ENCODE results near the gene AP5B1.
"Not testable (repeated sequence)": the region's sequence is repeated elsewhere in the genome, so short reads cannot be mapped to it uniquely, and the experiment has no call there.

AP5B1 gene

DNA sequence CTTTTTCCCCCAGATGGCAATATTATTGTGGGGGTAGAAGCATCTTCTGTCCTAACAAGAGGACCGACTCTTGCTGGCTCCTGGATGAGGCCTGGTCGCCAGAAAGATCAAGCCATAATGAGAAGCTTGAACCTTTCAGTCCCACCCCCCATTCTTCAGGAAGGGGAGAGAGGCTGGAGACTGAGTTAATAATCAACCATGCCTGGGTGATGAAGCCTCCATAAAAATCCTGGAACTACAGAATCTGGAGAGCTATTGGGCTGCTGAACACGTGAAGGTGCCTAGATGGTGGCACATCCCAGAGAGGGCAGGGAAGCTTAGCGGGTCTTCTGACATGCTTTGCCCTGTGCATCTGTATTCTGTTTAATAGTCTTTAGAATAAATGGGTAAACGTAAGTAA is 16.3 kb downstream of the AP5B1 start:
- TF ChIP-seq, protein P1, sequence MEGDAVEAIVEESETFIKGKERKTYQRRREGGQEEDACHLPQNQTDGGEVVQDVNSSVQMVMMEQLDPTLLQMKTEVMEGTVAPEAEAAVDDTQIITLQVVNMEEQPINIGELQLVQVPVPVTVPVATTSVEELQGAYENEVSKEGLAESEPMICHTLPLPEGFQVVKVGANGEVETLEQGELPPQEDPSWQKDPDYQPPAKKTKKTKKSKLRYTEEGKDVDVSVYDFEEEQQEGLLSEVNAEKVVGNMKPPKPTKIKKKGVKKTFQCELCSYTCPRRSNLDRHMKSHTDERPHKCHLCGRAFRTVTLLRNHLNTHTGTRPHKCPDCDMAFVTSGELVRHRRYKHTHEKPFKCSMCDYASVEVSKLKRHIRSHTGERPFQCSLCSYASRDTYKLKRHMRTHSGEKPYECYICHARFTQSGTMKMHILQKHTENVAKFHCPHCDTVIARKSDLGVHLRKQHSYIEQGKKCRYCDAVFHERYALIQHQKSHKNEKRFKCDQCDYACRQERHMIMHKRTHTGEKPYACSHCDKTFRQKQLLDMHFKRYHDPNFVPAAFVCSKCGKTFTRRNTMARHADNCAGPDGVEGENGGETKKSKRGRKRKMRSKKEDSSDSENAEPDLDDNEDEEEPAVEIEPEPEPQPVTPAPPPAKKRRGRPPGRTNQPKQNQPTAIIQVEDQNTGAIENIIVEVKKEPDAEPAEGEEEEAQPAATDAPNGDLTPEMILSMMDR (IDR thresholded peaks at IDR 0.05; ENCODE audit: low read depth, low read length): no peak
- DNase-seq (ENCODE audit: low read depth in 2 of 2): no peak
- H3K4me3 ChIP-seq (replicated peaks in 1 of 2; ENCODE audit: low read depth in 2 of 2, low read length in 2 of 2): no peak overlapping the region

DNA sequence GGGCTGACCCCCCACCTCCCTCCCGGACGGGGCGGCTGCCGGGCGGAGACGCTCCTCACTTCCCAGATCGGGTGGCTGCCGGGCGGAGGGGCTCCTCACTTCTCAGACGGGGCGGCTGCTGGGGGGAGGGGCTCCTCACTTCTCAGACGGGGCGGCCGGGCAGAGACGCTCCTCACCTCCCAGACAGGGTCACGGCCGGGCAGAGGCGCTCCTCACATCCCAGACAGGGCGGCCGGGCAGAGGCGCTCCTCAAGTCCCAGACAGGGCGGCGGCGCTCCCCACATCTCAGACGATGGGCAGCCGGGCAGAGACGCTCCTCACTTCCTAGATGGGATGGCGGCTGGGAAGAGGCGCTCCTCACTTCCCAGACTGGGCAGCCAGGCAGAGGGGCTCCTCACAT is 18.0 kb downstream of the AP5B1 start:
- not testable (repeated sequence) for H3K4me3 ChIP-seq (replicated peaks in 1 of 2; ENCODE audit: low read depth in 2 of 2, low read length in 2 of 2); DNase-seq (ENCODE audit: low read depth in 2 of 2)

DNA sequence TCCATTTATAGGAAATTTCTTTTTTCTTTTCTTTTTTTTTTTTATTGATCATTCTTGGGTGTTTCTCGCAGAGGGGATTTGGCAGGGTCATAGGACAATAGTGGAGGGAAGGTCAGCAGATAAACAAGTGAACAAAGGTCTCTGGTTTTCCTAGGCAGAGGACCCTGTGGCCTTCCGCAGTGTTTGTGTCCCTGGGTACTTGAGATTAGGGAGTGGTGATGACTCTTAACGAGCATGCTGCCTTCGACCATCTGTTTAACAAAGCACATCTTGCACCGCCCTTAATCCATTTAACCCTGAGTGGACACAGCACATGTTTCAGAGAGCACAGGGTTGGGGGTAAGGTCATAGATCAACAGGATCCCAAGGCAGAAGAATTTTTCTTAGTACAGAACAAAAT is 18.6 kb downstream of the AP5B1 start:
- DNase-seq (ENCODE audit: low read depth in 2 of 2): not testable (repeated sequence)

DNA sequence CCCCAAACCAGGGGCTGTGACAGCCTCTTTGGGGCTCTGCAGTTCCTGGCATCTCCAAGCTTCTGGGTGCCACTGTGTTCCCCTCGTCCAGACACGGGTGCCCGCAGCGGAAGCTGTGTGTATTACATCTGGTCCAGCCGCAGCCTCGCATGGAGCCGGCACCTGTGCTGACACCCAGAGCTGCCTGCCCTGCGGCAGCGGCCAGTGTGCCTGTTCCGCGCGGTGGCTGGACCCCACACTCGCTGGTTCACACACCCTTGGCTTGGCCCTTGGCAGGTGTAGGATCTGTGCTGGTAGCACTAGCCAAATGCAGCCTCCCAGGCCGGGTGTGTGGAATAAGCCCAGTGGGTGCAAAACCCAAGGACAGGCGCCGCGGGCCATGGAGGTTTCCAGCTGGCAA is 35.7 kb downstream of the AP5B1 start:
- TF ChIP-seq, protein P1 (IDR thresholded peaks at IDR 0.05; ENCODE audit: low read depth, low read length): no peak
- no peak overlapping the region for H3K4me3 ChIP-seq (replicated peaks in 1 of 2; ENCODE audit: low read depth in 2 of 2, low read length in 2 of 2)
- DNase-seq (ENCODE audit: low read depth in 2 of 2): no peak

More for the DNA sequence above, 18.6 kb downstream of the AP5B1 start:
- H3K4me3 ChIP-seq (replicated peaks in 1 of 2; ENCODE audit: low read depth in 2 of 2, low read length in 2 of 2): not testable (repeated sequence)

DNA sequence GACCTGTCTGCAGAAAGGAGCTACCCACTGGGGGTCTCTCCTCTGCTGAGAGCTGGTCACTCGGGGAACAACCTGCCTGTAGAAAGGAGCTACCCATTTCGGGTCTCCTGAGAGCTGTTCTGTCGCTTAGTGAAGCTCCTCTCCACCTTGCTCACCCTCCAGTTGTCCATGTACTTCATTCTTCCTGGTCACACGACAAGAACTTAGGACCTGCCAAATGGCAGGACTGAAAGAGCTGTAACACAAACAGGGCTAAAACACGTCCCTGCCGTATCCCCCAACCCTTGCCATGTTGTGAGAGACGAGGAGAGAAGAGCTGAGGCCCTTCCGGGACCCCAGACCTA is 36.1 kb downstream of the AP5B1 start:
- no peak overlapping the region for H3K4me3 ChIP-seq (replicated peaks in 1 of 2; ENCODE audit: low read depth in 2 of 2, low read length in 2 of 2)
- TF ChIP-seq, protein P1 (IDR thresholded peaks at IDR 0.05; ENCODE audit: low read depth, low read length): no peak
- DNase-seq (ENCODE audit: low read depth in 2 of 2): no peak

DNA sequence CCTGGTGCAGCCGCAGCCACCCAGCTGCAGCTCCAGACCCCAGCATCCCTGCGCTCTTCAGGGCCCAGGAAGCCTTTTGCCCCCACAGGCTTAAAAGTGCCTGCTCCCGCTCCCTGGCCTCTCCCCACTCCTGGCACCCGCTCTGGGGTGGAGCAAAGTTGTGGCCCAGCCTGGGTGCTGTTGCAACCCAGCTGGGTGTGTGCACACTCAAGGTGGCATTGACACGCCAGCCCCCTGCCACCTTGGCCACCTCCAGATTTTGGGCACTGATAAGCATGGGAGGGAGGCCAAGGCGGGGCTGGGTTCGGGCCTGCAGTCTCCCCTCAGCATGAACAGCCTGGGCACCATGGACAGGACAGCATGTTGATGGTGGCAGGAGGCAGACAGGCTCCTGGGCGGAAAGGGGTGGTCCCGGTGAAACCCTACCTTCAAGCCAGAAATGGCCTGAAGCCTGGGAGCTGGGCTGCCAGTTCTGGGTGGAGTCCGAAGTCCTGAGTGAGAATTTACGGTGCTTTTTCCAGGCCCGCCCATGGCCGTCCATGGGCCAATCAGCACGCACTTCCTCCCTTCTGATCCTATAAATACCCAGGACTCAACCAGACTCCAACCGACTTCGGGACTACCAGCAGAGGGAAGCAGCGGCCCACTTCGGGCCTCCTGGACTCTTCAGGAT is 36.6 kb downstream of the AP5B1 start:
- H3K4me3 ChIP-seq (replicated peaks in 1 of 2; ENCODE audit: low read depth in 2 of 2, low read length in 2 of 2): no peak overlapping the region
- TF ChIP-seq, protein P1 (IDR thresholded peaks at IDR 0.05; ENCODE audit: low read depth, low read length): peak; percentile 35
- DNase-seq (ENCODE audit: low read depth in 2 of 2): peak; percentile 44 to 59

DNA sequence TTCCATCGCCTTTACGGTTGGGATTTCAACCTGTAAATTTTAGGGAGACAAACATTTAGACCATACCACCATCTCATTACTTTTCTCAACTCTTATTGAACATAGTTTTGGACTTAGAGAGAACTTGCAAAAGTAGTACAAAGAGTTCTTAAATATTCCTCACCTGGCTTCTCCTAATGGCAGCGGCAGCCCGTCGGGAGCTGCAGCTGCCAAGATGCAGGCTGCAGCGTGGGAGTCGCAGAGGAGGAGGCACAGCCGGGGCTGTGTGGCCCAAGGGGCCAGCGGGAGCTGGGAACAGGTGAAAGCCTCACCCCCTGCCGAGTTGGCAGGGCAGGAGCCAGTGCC is 37.1 kb downstream of the AP5B1 start:
- H3K4me3 ChIP-seq (replicated peaks in 1 of 2; ENCODE audit: low read depth in 2 of 2, low read length in 2 of 2): no peak overlapping the region
- TF ChIP-seq, protein P1 (IDR thresholded peaks at IDR 0.05; ENCODE audit: low read depth, low read length): no peak
- DNase-seq (ENCODE audit: low read depth in 2 of 2): no peak

DNA sequence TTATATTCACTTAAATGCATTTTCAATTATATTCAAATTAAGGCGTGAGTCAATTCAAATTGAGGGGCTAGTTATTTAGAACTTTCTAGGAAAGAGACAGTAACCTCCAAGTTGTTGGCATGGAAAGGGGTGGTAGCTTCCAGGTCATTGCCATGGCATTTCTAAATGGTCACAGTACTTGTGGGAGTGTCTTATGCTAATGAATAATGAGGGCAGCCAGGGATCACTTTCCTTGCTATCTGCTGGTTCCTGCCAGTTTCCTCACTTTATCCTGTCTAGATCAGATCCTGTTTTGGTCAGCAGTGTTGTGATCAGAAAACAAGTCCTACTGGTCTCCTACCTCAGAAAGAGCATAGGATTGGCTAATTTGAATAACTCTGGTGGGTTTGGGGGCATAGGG is 38.4 kb downstream of the AP5B1 start:
- TF ChIP-seq, protein P1 (IDR thresholded peaks at IDR 0.05; ENCODE audit: low read depth, low read length): no peak
- no peak for DNase-seq (ENCODE audit: low read depth in 2 of 2)
- no peak overlapping the region for H3K4me3 ChIP-seq (replicated peaks in 1 of 2; ENCODE audit: low read depth in 2 of 2, low read length in 2 of 2)
